Keratinocyte (primary cell): ENCODE measurements around the gene LRIT3. TPM values are rescaled to one million over a fixed set of nuclear protein-coding genes. Genes with fewer than 3 reads are reported as not detected.

Experiments
- DNase-seq: peaks from one replicate; pipeline ENCODE4 v3.0.0-alpha.2; 2011; ENCODE audit warnings: low read depth, missing footprints, low spot score
- FAIRE-seq: peaks from 2 replicates; lab custom pipeline; 2011; peaks lifted over from hg19 to GRCh38; lab: Jason Lieb, UNC
- H2AFZ ChIP-seq: 2 replicates; pipeline ENCODE4 v1.6.0; 2012; ENCODE audit warnings: low read length, control low read depth, inconsistent platforms; ENCODE audit not compliant: control insufficient read depth
- H3K27ac ChIP-seq: 2 replicates; pipeline ENCODE4 v1.5.1; 2011; ENCODE audit warnings: low read length; ENCODE audit not compliant: control insufficient read depth, insufficient read depth
- H3K27me3 ChIP-seq: 3 replicates; pipeline ENCODE4 v1.6.0; 2011; ENCODE audit warnings: low read length; ENCODE audit not compliant: control insufficient read depth, insufficient read depth; ENCODE audit errors: extremely low read depth
- H3K36me3 ChIP-seq, 2 experiments: 2 replicates in 1 of 2; 3 replicates in 1 of 2; pipeline ENCODE4 v1.5.1; 2011; ENCODE audit warnings: low read length in 2 of 2, mild to moderate bottlenecking in 1 of 2; ENCODE audit not compliant: control insufficient read depth in 2 of 2, insufficient read depth in 2 of 2; ENCODE audit errors: extremely low read depth in 1 of 2
- H3K4me1 ChIP-seq: 3 replicates; pipeline ENCODE4 v1.5.1; 2011; ENCODE audit warnings: low read length; ENCODE audit not compliant: control insufficient read depth, insufficient read depth; ENCODE audit errors: extremely low read depth
- H3K4me2 ChIP-seq: 3 replicates; pipeline ENCODE4 v1.6.0; 2011; ENCODE audit warnings: low read depth, low read length; ENCODE audit not compliant: control insufficient read depth, insufficient read depth; ENCODE audit errors: extremely low read depth
- H3K4me3 ChIP-seq, 3 experiments: fragments of 200-600 bp in 1 of 3; sonication (generic) in 1 of 3; 2 replicates in 2 of 3; 3 replicates in 1 of 3; pipeline ENCODE4 v1.5.1; 2011 to 2016; ENCODE audit warnings: low read length in 3 of 3, mild to moderate bottlenecking in 3 of 3, control low read depth in 2 of 3, inconsistent platforms in 1 of 3, low read depth in 1 of 3, mixed read lengths in 1 of 3, mixed run types in 1 of 3, moderate library complexity in 1 of 3; ENCODE audit not compliant: control insufficient read depth in 2 of 3, insufficient read depth in 2 of 3; ENCODE audit errors: extremely low read depth in 1 of 3
- H3K79me2 ChIP-seq: 2 replicates; pipeline ENCODE4 v1.6.0; 2012; ENCODE audit warnings: low read length; ENCODE audit not compliant: control insufficient read depth, insufficient read depth
- H3K9ac ChIP-seq: 3 replicates; pipeline ENCODE4 v1.6.0; 2011; ENCODE audit warnings: low read length; ENCODE audit not compliant: control insufficient read depth, insufficient read depth; ENCODE audit errors: extremely low read depth
- H3K9me1 ChIP-seq: 3 replicates; pipeline ENCODE4 v1.6.0; 2011; ENCODE audit warnings: low read length; ENCODE audit not compliant: control insufficient read depth, insufficient read depth; ENCODE audit errors: extremely low read depth
- H3K9me3 ChIP-seq: 2 replicates; pipeline ENCODE4 v1.5.1; 2012; ENCODE audit warnings: low read depth, low read length; ENCODE audit not compliant: control insufficient read depth
- H4K20me1 ChIP-seq: 3 replicates; pipeline ENCODE4 v1.6.0; 2011; ENCODE audit warnings: low read length; ENCODE audit not compliant: control insufficient read depth, insufficient read depth; ENCODE audit errors: extremely low read depth
- EZH2 ChIP-seq: IDR thresholded peaks from one replicate; pipeline ENCODE4 v1.6.1; 2012; ENCODE audit warnings: inconsistent platforms, mild to moderate bottlenecking, low read length, moderate library complexity
- dilution Hi-C: fragments of 300-500 bp; cut with MboI; formaldehyde crosslinking; loops from one replicate; pipeline ENCODE4 v1.7.0; 2020; ENCODE audit warnings: low sequenced_read_pairs; ENCODE audit not compliant: extremely low pct_ligation_motif_present
- polyA plus RNA-seq, 5 experiments: library from polyadenylated mRNA; depleted of rRNA in 3 of 5; stranded (reverse) in 3 of 5; stranded (forward) in 1 of 5; unstranded in 1 of 5; fragments of >200 nt; gene quantifications; 1 replicate in 1 of 5; 2 replicates in 3 of 5; 3 replicates in 1 of 5; pipeline versions ENCODE4 v1.2.1 to v1.2.3, GENCODE V29; 2011 to 2012; ENCODE audit warnings: missing spikeins in 2 of 5, low read depth in 1 of 5, low replicate concordance in 1 of 5
- TF ChIP-seq, protein P1 (sequence below), 3 experiments: IDR thresholded peaks in 1 of 3; conservative IDR thresholded peaks in 1 of 3; optimal IDR thresholded peaks in 1 of 3; 2 replicates in 2 of 3; 3 replicates in 1 of 3; pipeline versions ENCODE3 to v1.5.1; 2011; ENCODE audit warnings: low read length in 3 of 3, mild to moderate bottlenecking in 3 of 3, moderate library complexity in 2 of 3, control low read depth in 1 of 3, inconsistent platforms in 1 of 3; ENCODE audit not compliant: insufficient read depth in 2 of 3; ENCODE audit errors: extremely low read depth in 1 of 3

The LRIT3 gene
- polyA plus RNA-seq, 1 donor (not counting 4 experiments of a cell fraction or from before 2014, with no cell fraction given), result 0.09 TPM

DNA sequence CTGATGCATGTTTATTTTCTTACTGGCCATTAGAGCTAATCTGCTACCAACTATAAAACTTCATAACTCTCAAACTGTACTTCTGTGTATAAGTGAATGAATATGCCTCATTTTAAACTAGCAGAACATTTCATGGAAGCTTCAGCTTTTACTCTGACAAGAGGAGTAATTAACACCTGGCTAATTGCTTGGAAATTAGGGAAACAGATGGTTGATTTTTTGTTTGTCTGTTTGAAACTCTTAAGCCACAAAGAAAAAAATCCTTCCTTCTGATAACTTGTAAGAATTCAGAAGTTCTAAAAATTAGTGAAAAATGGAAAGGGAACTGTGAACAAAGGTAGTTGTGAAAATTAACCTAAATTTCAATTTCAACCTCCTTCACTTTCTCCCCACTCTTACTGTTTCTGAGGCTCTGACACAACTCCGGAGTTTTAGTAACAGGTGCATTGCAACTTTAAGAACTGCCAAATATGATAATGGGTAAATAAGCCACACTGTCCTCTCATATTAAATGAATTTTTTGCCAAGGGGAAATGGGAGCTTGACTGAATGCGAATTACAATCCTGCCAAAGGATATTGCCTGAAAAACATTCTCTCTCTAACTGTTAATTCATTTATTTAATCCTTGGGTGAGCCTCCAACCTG lies 65.8 kb downstream of the LRIT3 start:
- FAIRE-seq (no peak), DNase-seq (no peak)
- H3K79me2 ChIP-seq, result no peaks in the 10 kb centered on the region
- no peak overlapping the region for H3K27ac ChIP-seq
- H3K9me1 ChIP-seq, result no peaks in the 10 kb centered on the region
- H3K9ac ChIP-seq, result no peak overlapping the region
- no peak overlapping the region for H3K4me3 ChIP-seq
- no peaks in the 10 kb centered on the region for H4K20me1 ChIP-seq
- H3K9me3 ChIP-seq, result no peaks in the 10 kb centered on the region
- no peaks in the 10 kb centered on the region for H3K4me1 ChIP-seq
- dilution Hi-C loops, result no loop called here
- H2AFZ ChIP-seq, result no peak overlapping the region
- H3K36me3 ChIP-seq, result no peaks in the 10 kb centered on the region
- TF ChIP-seq EZH2, result no peak
- TF ChIP-seq, protein P1, sequence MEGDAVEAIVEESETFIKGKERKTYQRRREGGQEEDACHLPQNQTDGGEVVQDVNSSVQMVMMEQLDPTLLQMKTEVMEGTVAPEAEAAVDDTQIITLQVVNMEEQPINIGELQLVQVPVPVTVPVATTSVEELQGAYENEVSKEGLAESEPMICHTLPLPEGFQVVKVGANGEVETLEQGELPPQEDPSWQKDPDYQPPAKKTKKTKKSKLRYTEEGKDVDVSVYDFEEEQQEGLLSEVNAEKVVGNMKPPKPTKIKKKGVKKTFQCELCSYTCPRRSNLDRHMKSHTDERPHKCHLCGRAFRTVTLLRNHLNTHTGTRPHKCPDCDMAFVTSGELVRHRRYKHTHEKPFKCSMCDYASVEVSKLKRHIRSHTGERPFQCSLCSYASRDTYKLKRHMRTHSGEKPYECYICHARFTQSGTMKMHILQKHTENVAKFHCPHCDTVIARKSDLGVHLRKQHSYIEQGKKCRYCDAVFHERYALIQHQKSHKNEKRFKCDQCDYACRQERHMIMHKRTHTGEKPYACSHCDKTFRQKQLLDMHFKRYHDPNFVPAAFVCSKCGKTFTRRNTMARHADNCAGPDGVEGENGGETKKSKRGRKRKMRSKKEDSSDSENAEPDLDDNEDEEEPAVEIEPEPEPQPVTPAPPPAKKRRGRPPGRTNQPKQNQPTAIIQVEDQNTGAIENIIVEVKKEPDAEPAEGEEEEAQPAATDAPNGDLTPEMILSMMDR (optimal IDR thresholded peaks at IDR 0.05 in 1 of 3, IDR thresholded peaks at IDR 0.05 in 1 of 3, conservative IDR thresholded peaks at IDR 0.05 in 1 of 3; ENCODE audit: extremely low read depth in 1 of 3, insufficient read depth in 2 of 3, low read length in 3 of 3), result no peak
- no peak overlapping the region for H3K4me2 ChIP-seq
- H3K27me3 ChIP-seq, result no peaks in the 10 kb centered on the region

DNA sequence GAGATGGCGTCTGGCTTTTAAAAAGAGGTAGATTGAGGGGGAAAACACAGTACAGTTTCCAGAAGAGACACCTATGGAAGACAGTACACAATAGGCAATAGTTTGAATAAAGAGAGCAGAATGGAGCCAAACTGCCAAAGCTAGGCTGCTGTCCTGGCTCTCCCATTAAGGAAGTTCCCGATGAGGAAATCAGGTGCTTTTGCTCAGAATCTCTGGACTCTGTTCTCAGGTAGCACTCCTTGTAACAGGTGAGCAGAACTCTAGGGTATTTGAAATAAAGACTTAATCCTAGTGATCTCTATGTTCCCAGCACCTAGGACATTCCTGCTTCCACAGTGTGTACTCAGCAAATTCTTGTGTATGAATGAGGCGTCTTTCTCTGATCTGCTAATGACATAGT lies 66.4 kb downstream of the LRIT3 start:
- Histone ChIP-seq H3K4me3 (no peak overlapping the region), H3K27me3 (no peaks in the 10 kb centered on the region), H3K9me3 (no peaks in the 10 kb centered on the region), H3K9me1 (no peaks in the 10 kb centered on the region), H3K36me3 (no peaks in the 10 kb centered on the region), H3K79me2 (no peaks in the 10 kb centered on the region), H3K4me2 (no peak overlapping the region), H3K9ac (no peak overlapping the region), H4K20me1 (no peaks in the 10 kb centered on the region), H3K4me1 (no peaks in the 10 kb centered on the region), H3K27ac (no peak overlapping the region), H2AFZ (no peak overlapping the region)
- no peak for DNase-seq
- TF ChIP-seq EZH2, result no peak
- TF ChIP-seq, protein P1 (optimal IDR thresholded peaks at IDR 0.05 in 1 of 3, IDR thresholded peaks at IDR 0.05 in 1 of 3, conservative IDR thresholded peaks at IDR 0.05 in 1 of 3; ENCODE audit: extremely low read depth in 1 of 3, insufficient read depth in 2 of 3, low read length in 3 of 3), result no peak
- dilution Hi-C loops, result no loop called here
- FAIRE-seq, result no peak
